Caco-2 (cell line): ENCODE data around the gene DMAC2. TPM values are rescaled to one million over a fixed set of nuclear protein-coding genes. Genes with fewer than 3 reads are reported as not detected.

Source experiments
- BruUV-seq: library from RNA; stranded (reverse); fragments of 400-500 nt; replicated peaks from 2 replicates; lab custom pipeline; 2021; lab: Mats Ljungman, UMichigan
- CTCF ChIA-PET: fragments of 300-600 bp; sonication (Branson Sonifier 250); formaldehyde crosslinking; loops from one replicate; lab custom pipeline; 2022; ENCODE audit warnings: antibody characterized with exemption; lab: Charles Lee
- POLR2A ChIA-PET: fragments of 300-600 bp; sonication (Branson Sonifier 250); formaldehyde crosslinking; loops from one replicate; lab custom pipeline; 2022; ENCODE audit warnings: antibody characterized with exemption; lab: Charles Lee
- DNase-seq, 2 experiments: peaks; one replicate each; pipeline versions ENCODE4 v3.0.0 to v3.0.0-alpha.2; 2020 to 2022
- H3K27me3 ChIP-seq: replicated peaks from 2 replicates; pipeline ENCODE4 v1.6.0; 2011; ENCODE audit warnings: low read length; ENCODE audit not compliant: control insufficient read depth, insufficient read depth
- H3K36me3 ChIP-seq: 2 replicates; pipeline ENCODE4 v1.5.1; 2011; ENCODE audit warnings: low read length; ENCODE audit not compliant: control insufficient read depth, insufficient read depth
- H3K4me1 ChIP-seq: fragments of 250-450 bp; sonication (Bioruptor Pico); 2 replicates; pipeline ENCODE4 v1.5.1; 2020; ENCODE audit warnings: mild to moderate bottlenecking
- H3K4me3 ChIP-seq: 2 replicates; pipeline ENCODE4 v1.5.1; 2011; ENCODE audit warnings: low read depth, mild to moderate bottlenecking, control low read depth, low read length
- H3K9me3 ChIP-seq: fragments of 250-450 bp; sonication (Bioruptor Pico); 2 replicates; pipeline ENCODE4 v1.5.1; 2020; ENCODE audit warnings: mild to moderate bottlenecking, moderate library complexity
- H3K27ac Mint-ChIP-seq: one replicate; pipeline ENCODE4 v1.8.0; 2022; ENCODE audit warnings: mixed read lengths; ENCODE audit not compliant: unreplicated experiment
- H3K27me3 Mint-ChIP-seq: one replicate; pipeline ENCODE4 v1.8.0; 2022; ENCODE audit warnings: mixed read lengths; ENCODE audit not compliant: insufficient read depth, unreplicated experiment
- H3K36me3 Mint-ChIP-seq: one replicate; pipeline ENCODE4 v1.8.0; 2022; ENCODE audit warnings: mild to moderate bottlenecking, mixed read lengths; ENCODE audit not compliant: insufficient read depth, unreplicated experiment
- H3K4me1 Mint-ChIP-seq: one replicate; pipeline ENCODE4 v1.8.0; 2022; ENCODE audit warnings: low read depth, mixed read lengths; ENCODE audit not compliant: unreplicated experiment
- H3K4me3 Mint-ChIP-seq: one replicate; pipeline ENCODE4 v1.8.0; 2022; ENCODE audit warnings: mild to moderate bottlenecking, moderate library complexity, mixed read lengths; ENCODE audit not compliant: unreplicated experiment
- H3K9me3 Mint-ChIP-seq: one replicate; pipeline ENCODE4 v1.8.0; 2022; ENCODE audit warnings: mixed read lengths; ENCODE audit not compliant: unreplicated experiment
- intact Hi-C: fragments of 100-400 bp; cut with micrococcal nuclease; formaldehyde crosslinking; loops from one replicate; pipeline ENCODE4 v1.10.0; 2022; ENCODE audit not compliant: unreplicated experiment
- total RNA-seq: library from RNA; stranded (reverse); gene quantifications from 2 replicates; pipeline ENCODE4 v1.2.3, GENCODE V29; 2022
- TF ChIP-seq, protein P1 (sequence below), 2 experiments: fragments of 200-600 bp in 1 of 2; IDR thresholded peaks; 1 replicate in 1 of 2; 2 replicates in 1 of 2; pipeline versions ENCODE4 v1.5.1 to v1.8.0; 2011 to 2022; ENCODE audit warnings: antibody characterized with exemption in 1 of 2, control low read depth in 1 of 2, inconsistent platforms in 1 of 2, low read depth in 1 of 2, low read length in 1 of 2, mild to moderate bottlenecking in 1 of 2, moderate library complexity in 1 of 2; ENCODE audit not compliant: insufficient read depth in 1 of 2, severe bottlenecking in 1 of 2, unreplicated experiment in 1 of 2

Gene DMAC2
- total RNA-seq, 1 experiment from 2014 or later = 75.9 TPM

DNA sequence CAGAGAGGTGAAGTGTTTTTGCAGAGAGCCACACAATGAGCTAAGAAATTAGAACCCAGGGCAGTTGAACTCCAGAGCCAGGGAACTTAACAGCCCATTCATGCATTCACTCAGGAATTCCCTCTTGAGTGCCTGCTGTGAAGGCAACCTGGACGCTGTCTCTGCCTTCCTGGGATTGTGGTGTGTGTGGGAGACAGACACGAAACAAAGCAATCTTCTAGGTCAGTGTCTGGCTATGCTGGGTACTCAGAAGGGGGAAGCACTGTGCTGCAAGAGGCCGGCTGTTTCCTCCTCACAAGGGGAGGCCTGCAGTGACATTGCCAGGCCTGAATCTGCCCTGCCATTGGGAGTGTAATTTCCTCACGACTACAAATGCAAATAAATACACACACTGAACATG is 32.4 kb downstream of the DMAC2 start:
- H3K27ac Mint-ChIP-seq = no peak overlapping the region
- no peaks in the 10 kb centered on the region for H3K27me3 Mint-ChIP-seq
- Histone ChIP-seq H3K4me1 (peaks cover 15% of the 10 kb centered on the region), H3K9me3 (no peaks in the 10 kb centered on the region), H3K4me3 (no peak overlapping the region), H3K36me3 (no peaks in the 10 kb centered on the region; the same call in 1 of the 2 replicates), H3K27me3 (no peaks in the 10 kb centered on the region)
- ChIA-PET CTCF (interaction anchor here (1.1 kb wide), 1 partner anchor 22 kb away, joined by 3 read pairs; no protein-coding TSS in a partner anchor), POLR2A (no interaction called here)
- H3K4me1 Mint-ChIP-seq = peaks cover 16% of the 10 kb centered on the region
- H3K4me3 Mint-ChIP-seq = no peak overlapping the region
- no peaks in the 10 kb centered on the region for H3K9me3 Mint-ChIP-seq
- TF ChIP-seq, protein P1, sequence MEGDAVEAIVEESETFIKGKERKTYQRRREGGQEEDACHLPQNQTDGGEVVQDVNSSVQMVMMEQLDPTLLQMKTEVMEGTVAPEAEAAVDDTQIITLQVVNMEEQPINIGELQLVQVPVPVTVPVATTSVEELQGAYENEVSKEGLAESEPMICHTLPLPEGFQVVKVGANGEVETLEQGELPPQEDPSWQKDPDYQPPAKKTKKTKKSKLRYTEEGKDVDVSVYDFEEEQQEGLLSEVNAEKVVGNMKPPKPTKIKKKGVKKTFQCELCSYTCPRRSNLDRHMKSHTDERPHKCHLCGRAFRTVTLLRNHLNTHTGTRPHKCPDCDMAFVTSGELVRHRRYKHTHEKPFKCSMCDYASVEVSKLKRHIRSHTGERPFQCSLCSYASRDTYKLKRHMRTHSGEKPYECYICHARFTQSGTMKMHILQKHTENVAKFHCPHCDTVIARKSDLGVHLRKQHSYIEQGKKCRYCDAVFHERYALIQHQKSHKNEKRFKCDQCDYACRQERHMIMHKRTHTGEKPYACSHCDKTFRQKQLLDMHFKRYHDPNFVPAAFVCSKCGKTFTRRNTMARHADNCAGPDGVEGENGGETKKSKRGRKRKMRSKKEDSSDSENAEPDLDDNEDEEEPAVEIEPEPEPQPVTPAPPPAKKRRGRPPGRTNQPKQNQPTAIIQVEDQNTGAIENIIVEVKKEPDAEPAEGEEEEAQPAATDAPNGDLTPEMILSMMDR (IDR thresholded peaks at IDR 0.05; ENCODE audit: insufficient read depth in 1 of 2, low read depth in 1 of 2, low read length in 1 of 2, severe bottlenecking in 1 of 2, unreplicated experiment in 1 of 2) = no peak
- DNase-seq = no peak
- intact Hi-C loops = no loop called here
- BruUV-seq = no TSS peak
- H3K36me3 Mint-ChIP-seq = peaks cover 13% of the 10 kb centered on the region

DNA sequence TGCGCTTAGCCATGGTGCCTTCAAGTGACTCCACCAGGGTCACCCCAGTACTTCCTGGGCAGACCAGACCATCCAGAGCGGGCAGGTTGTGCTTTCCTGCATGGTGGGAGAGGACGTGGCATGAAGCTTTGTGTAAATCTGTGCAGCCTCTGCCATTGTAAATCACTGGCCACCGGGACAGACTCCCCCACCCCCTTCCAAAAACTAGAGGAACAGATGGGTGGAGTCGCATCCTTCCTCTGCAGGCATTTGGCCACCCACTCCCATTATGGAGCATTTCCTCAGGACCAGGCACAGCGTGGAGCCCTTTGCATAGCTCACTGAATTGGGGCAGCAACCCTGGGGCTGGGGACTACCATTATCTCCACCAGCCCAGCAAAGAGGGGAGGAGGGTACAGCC is 33.9 kb downstream of the DMAC2 start:
- no peaks in the 10 kb centered on the region; the same call in 1 of the 2 replicates for H3K36me3 ChIP-seq
- H3K27me3 Mint-ChIP-seq = no peaks in the 10 kb centered on the region
- H3K4me3 ChIP-seq = no peak overlapping the region
- no peak for DNase-seq
- H3K4me1 ChIP-seq = peaks cover 15% of the 10 kb centered on the region
- H3K4me3 Mint-ChIP-seq = no peak overlapping the region
- intact Hi-C loops = no loop called here
- peaks cover 16% of the 10 kb centered on the region for H3K4me1 Mint-ChIP-seq
- no peaks in the 10 kb centered on the region for H3K9me3 Mint-ChIP-seq
- no TSS peak for BruUV-seq
- H3K9me3 ChIP-seq = no peaks in the 10 kb centered on the region
- ChIA-PET POLR2A (no interaction called here), CTCF (interaction anchor here (0.7 kb wide), 1 partner anchor 482 kb away, joined by 4 read pairs; no protein-coding TSS in a partner anchor)
- H3K27ac Mint-ChIP-seq = no peak overlapping the region
- TF ChIP-seq, protein P1 (IDR thresholded peaks at IDR 0.05; ENCODE audit: insufficient read depth in 1 of 2, low read depth in 1 of 2, low read length in 1 of 2, severe bottlenecking in 1 of 2, unreplicated experiment in 1 of 2) = no peak
- H3K36me3 Mint-ChIP-seq = peaks cover 8% of the 10 kb centered on the region
- H3K27me3 ChIP-seq = no peaks in the 10 kb centered on the region

DNA sequence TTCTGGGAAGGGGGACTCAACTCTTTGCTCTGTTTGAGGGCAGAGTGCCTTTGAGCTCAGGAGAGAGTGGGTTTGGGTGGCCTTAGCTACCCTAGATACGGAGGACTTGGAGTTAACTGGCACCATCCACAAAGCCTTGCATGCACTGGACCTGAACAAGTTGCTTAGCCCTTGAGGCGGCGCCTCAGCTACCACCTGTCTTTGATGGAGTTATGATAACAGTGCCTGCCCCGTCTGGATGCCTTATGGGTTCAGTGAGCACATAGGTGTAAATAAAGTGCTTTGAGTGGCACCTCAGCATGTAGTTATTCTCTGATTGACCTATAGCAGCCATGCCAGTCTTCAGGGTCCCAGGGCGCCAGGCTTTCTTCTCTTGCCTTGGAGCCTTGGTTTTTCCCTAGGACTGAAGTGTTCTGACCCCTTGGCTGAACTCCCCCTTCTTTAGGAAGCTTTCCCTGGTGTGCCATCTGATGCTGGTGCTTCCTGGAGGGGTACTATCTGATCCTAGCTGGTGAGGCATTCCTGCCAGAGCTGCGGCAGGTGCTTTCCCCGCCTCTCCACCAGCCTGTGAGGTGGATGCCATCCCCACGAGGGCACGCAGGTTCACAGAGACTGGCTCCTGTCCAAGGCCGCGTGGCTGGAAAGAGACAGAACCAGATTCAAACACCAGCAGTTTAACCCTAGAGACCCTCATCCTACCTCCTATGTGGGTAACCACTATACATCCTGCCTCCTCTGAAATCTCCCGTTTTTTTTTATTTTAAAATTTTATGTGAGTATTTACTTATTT is 36.3 kb downstream of the DMAC2 start:
- Mint-ChIP-seq H3K27me3 (no peaks in the 10 kb centered on the region), H3K36me3 (no peaks in the 10 kb centered on the region), H3K27ac (no peak overlapping the region), H3K4me1 (peaks cover 9% of the 10 kb centered on the region), H3K4me3 (no peak overlapping the region), H3K9me3 (no peaks in the 10 kb centered on the region)
- BruUV-seq = no TSS peak
- DNase-seq = no peak
- H3K4me1 ChIP-seq = 0 out of 2 replicates have a peak, but pooled peaks cover 5% of the 10 kb centered on the region
- no peak overlapping the region for H3K4me3 ChIP-seq
- H3K9me3 ChIP-seq = no peaks in the 10 kb centered on the region
- H3K27me3 ChIP-seq = no peaks in the 10 kb centered on the region
- TF ChIP-seq, protein P1 (IDR thresholded peaks at IDR 0.05; ENCODE audit: insufficient read depth in 1 of 2, low read depth in 1 of 2, low read length in 1 of 2, severe bottlenecking in 1 of 2, unreplicated experiment in 1 of 2) = no peak
- ChIA-PET CTCF (no interaction called here), POLR2A (no interaction called here)
- intact Hi-C loops = no loop called here
- H3K36me3 ChIP-seq = no peaks in the 10 kb centered on the region; the same call in 1 of the 2 replicates
